K562 (cell line): ENCODE measurements around the gene POU2F1. TPM values are rescaled to one million over a fixed set of nuclear protein-coding genes. Genes with fewer than 3 reads are reported as not detected.

Experiments used
- AFF1 ChIP-seq, 2 experiments: fragments of 450-650 bp; IDR thresholded peaks; 2 replicates each; pipeline ENCODE4 v1.6.1; 2018; ENCODE audit warnings: mild to moderate bottlenecking in 2 of 2, low read depth in 1 of 2; ENCODE audit not compliant: partially characterized antibody in 2 of 2
- ARHGAP35 ChIP-seq: fragments of 450-650 bp; IDR thresholded peaks from 2 replicates; pipeline ENCODE4 v1.6.1; 2018; ENCODE audit not compliant: partially characterized antibody
- CBX5 ChIP-seq: IDR thresholded peaks from 2 replicates; pipeline ENCODE4 v1.6.1; 2014; ENCODE audit warnings: low read depth, borderline replicate concordance
- DNMT1 ChIP-seq: fragments of 450-650 bp; IDR thresholded peaks from 2 replicates; pipeline ENCODE4 v1.6.1; 2016; ENCODE audit warnings: antibody characterized with exemption, mild to moderate bottlenecking
- FOXA3 ChIP-seq, 2 experiments: fragments of 450-650 bp in 1 of 2; sonication (generic) in 1 of 2; formaldehyde crosslinking; IDR thresholded peaks in 1 of 2; conservative IDR thresholded peaks in 1 of 2; 2 replicates each; pipeline versions ENCODE4 v1.4.0 to v1.8.0; 2020 to 2022; ENCODE audit warnings: mild to moderate bottlenecking in 2 of 2, missing genetic modification reagents in 1 of 2
- GTF2B ChIP-seq: IDR thresholded peaks from 2 replicates; pipeline ENCODE4 v1.6.1; 2011; ENCODE audit not compliant: insufficient read length; ENCODE audit errors: extremely low read depth
- HDAC6 ChIP-seq: IDR thresholded peaks from 2 replicates; pipeline ENCODE4 v1.6.1; 2012; ENCODE audit warnings: low read depth, mild to moderate bottlenecking, control low read depth, inconsistent platforms, low read length, moderate library complexity
- HEY1 ChIP-seq: fragments of 250-450 bp; sonication (Bioruptor Pico); IDR thresholded peaks from 2 replicates; pipeline ENCODE4 v1.5.0; 2020; ENCODE audit warnings: mild to moderate bottlenecking, moderate library complexity, borderline replicate concordance
- ILK ChIP-seq: fragments of 450-650 bp; IDR thresholded peaks from 2 replicates; pipeline ENCODE4 v1.6.1; 2016; ENCODE audit warnings: missing genetic modification characterization, low read depth, mild to moderate bottlenecking, missing compliant biosample characterization, moderate library complexity, borderline replicate concordance
- MECOM ChIP-seq: fragments of 250-450 bp; sonication (Bioruptor Pico); IDR thresholded peaks from 2 replicates; pipeline ENCODE4 v1.8.0; 2022; ENCODE audit warnings: inconsistent platforms
- RNF2 ChIP-seq: sonication (generic); IDR thresholded peaks from 2 replicates; pipeline ENCODE4 v1.6.1; 2016
- SREBF2 ChIP-seq: sonication (generic); formaldehyde crosslinking; IDR thresholded peaks from 2 replicates; pipeline ENCODE4 v1.4.0; 2020; ENCODE audit warnings: mild to moderate bottlenecking, missing genetic modification reagents
- TAF9B ChIP-seq: fragments of 450-650 bp; IDR thresholded peaks from 2 replicates; pipeline ENCODE4 v1.6.1; 2018; ENCODE audit warnings: mild to moderate bottlenecking; ENCODE audit not compliant: partially characterized antibody
- TARDBP ChIP-seq: fragments of 450-650 bp; IDR thresholded peaks from 2 replicates; pipeline ENCODE4 v1.6.1; 2016
- YBX1 ChIP-seq: fragments of 450-650 bp; IDR thresholded peaks from 2 replicates; pipeline ENCODE4 v1.7.1; 2016; ENCODE audit warnings: mild to moderate bottlenecking
- ZBTB1 ChIP-seq: sonication (generic); formaldehyde crosslinking; IDR thresholded peaks from 2 replicates; pipeline ENCODE4 v1.8.1; 2023; ENCODE audit warnings: missing genetic modification reagents, low read depth, mild to moderate bottlenecking, borderline replicate concordance
- ZNF41 ChIP-seq: fragments of 250-450 bp; sonication (Bioruptor Pico); conservative IDR thresholded peaks from 2 replicates; pipeline ENCODE4 v1.4.0; 2020; ENCODE audit warnings: mild to moderate bottlenecking
- ZNF785 ChIP-seq: fragments of 250-450 bp; sonication (Bioruptor Pico); IDR thresholded peaks from 2 replicates; pipeline ENCODE4 v1.4.0; 2020; ENCODE audit warnings: mild to moderate bottlenecking
- polyA plus RNA-seq, 8 experiments: library from polyadenylated mRNA; depleted of rRNA in 4 of 8; stranded (reverse) in 5 of 8; unstranded in 3 of 8; fragments of >200 nt; fragmentation: Nextera tagmentation in 2 of 8; fragmentation: Illumina TruSeq in 1 of 8; extraction: Ambion mirVana in 2 of 8; extraction: Trizol in 1 of 8; gene quantifications; 2 replicates each; pipeline versions ENCODE4 v1.2.1 to v1.2.3, GENCODE V29; 2011 to 2014; ENCODE audit warnings: inconsistent platforms in 1 of 8, missing spikeins in 1 of 8
- total RNA-seq, 7 experiments: library from RNA; depleted of rRNA in 6 of 7; stranded (reverse); fragments of >200 nt in 6 of 7; fragmentation: Illumina TruSeq in 2 of 7; extraction: Trizol in 2 of 7; gene quantifications; 2 replicates each; pipeline versions ENCODE4 v1.2.1 to v1.2.3, GENCODE V29; 2011 to 2021; ENCODE audit warnings: low replicate concordance in 1 of 7
- TF ChIP-seq, protein P1 (sequence below), 2 experiments: fragments of 450-650 bp; IDR thresholded peaks; 2 replicates each; pipeline ENCODE4 v1.6.1; 2016
- TF ChIP-seq, protein P2 (sequence below): fragments of 450-650 bp; IDR thresholded peaks from 2 replicates; pipeline ENCODE4 v1.6.1; 2014; ENCODE audit warnings: low read depth, mild to moderate bottlenecking, moderate library complexity, borderline replicate concordance

Gene POU2F1
- total and polyA plus RNA-seq, 9 of the 15 experiments (the other 6 are each of a cell fraction or from before 2014, with no cell fraction given) = 2.6 to 22.3 (median 8.8) TPM

GRCh38 chr1:167219646-167220536 lies 795 bp upstream of the POU2F1 start (continued):
- TF ChIP-seq, protein P1, sequence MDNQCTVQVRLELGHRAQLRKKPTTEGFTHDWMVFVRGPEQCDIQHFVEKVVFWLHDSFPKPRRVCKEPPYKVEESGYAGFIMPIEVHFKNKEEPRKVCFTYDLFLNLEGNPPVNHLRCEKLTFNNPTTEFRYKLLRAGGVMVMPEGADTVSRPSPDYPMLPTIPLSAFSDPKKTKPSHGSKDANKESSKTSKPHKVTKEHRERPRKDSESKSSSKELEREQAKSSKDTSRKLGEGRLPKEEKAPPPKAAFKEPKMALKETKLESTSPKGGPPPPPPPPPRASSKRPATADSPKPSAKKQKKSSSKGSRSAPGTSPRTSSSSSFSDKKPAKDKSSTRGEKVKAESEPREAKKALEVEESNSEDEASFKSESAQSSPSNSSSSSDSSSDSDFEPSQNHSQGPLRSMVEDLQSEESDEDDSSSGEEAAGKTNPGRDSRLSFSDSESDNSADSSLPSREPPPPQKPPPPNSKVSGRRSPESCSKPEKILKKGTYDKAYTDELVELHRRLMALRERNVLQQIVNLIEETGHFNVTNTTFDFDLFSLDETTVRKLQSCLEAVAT (IDR thresholded peaks at IDR 0.05) = peak; percentile 31 to 69; a peak in 3 of 4 replicates
- 0 out of 2 replicates have a peak, but pooled peaks have one; percentile 53 for TF ChIP-seq TARDBP
- no peak for TF ChIP-seq YBX1
- peak; percentile 82; the same call in 1 of the 2 replicates for TF ChIP-seq SREBF2 (CRISPR knock-in tag)
- TF ChIP-seq HEY1 = no peak
- TF ChIP-seq HDAC6 = no peak
- no peak for TF ChIP-seq ARHGAP35
- TF ChIP-seq FOXA3 (CRISPR knock-in tag; conservative IDR thresholded peaks at IDR 0.05 in 1 of 2, IDR thresholded peaks at IDR 0.05 in 1 of 2) = peak in 1 of 2 experiments; percentile 83; a peak in 3 of 4 replicates
- no peak for TF ChIP-seq CBX5
- peak; percentile 95; the same call in 1 of the 2 replicates for TF ChIP-seq DNMT1
- peak; percentile 84; the same call in 1 of the 2 replicates for TF ChIP-seq ZBTB1 (CRISPR knock-in tag)
- TF ChIP-seq TAF9B = peak; percentile 35
- no peak for TF ChIP-seq RNF2
- no peak for TF ChIP-seq ZNF41 (CRISPR knock-in tag)
- TF ChIP-seq ILK = no peak
- TF ChIP-seq GTF2B = no peak
- peak in 1 of 2 experiments; percentile 59 for TF ChIP-seq AFF1 (IDR thresholded peaks at IDR 0.05; ENCODE audit: low read depth in 1 of 2, partially characterized antibody in 2 of 2)
- TF ChIP-seq, protein P2, sequence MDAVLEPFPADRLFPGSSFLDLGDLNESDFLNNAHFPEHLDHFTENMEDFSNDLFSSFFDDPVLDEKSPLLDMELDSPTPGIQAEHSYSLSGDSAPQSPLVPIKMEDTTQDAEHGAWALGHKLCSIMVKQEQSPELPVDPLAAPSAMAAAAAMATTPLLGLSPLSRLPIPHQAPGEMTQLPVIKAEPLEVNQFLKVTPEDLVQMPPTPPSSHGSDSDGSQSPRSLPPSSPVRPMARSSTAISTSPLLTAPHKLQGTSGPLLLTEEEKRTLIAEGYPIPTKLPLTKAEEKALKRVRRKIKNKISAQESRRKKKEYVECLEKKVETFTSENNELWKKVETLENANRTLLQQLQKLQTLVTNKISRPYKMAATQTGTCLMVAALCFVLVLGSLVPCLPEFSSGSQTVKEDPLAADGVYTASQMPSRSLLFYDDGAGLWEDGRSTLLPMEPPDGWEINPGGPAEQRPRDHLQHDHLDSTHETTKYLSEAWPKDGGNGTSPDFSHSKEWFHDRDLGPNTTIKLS = peak; percentile 79
- TF ChIP-seq ZNF785 (CRISPR knock-in tag) = no peak
- TF ChIP-seq MECOM (CRISPR knock-in tag) = no peak
